A549 treated with CpdA at 1 μM for 4 hours (cell line): ENCODE data around the gene IL1A. TPM values are rescaled to one million over a fixed set of nuclear protein-coding genes. Genes with fewer than 3 reads are reported as not detected.

ENCODE experiments used
- total RNA-seq: library from RNA; stranded (reverse); fragments of 200-300 nt; extraction: Qiagen RNA extraction; gene quantifications from 5 replicates; pipeline ENCODE4 v1.2.3, GENCODE V29; 2022; ENCODE audit warnings: low read depth

IL1A gene
- 0.12 to 0.16 TPM (median 0.14 TPM) in 4 of 5 replicates, not detected in the other for total RNA-seq

GRCh38 chr2:112784199-112785189 lies at the start of gene IL1A:
IL1A (minus strand) TSS chr2:112784493; CDS start chr2:112783770, 723 bp downstream.

GRCh38 chr2:112764071-112765044 lies 19.9 kb downstream of the IL1A start, which contains the start of gene CKAP2L:
CKAP2L (minus strand) TSS chr2:112764609; CDS start chr2:112764598, 11 bp downstream.

Other genes with a start within 250 kb of the IL1A start
- 23.4 to 27.8 TPM (median 24.4 TPM) in 5 replicates for gene POLR1B, start 242.0 kb downstream of the IL1A start, total RNA-seq
- gene CHCHD5, start 199.9 kb downstream of the IL1A start, total RNA-seq: 59.0 to 74.0 TPM (median 60.3 TPM) in 5 replicates
- 121 to 142 TPM (median 131 TPM) in 5 replicates for gene SLC20A1, start 138.6 kb downstream of the IL1A start, total RNA-seq
- gene NT5DC4, start 63.5 kb downstream of the IL1A start, total RNA-seq: 0.49 TPM in 1 of 5 replicates, not detected in the others
- 11.5 to 19.6 TPM (median 13.8 TPM) in 5 replicates for gene CKAP2L, start 19.9 kb downstream of the IL1A start, total RNA-seq
- 0.09 to 0.40 TPM (median 0.24 TPM) in 5 replicates for gene IL1B, start 52.3 kb upstream of the IL1A start, total RNA-seq
- not detected in 5 replicates for gene IL37, start 126.7 kb upstream of the IL1A start, total RNA-seq
- gene IL36G, start 193.5 kb upstream of the IL1A start, total RNA-seq: 0.10 TPM in 1 of 5 replicates, not detected in the others
- gene IL36A, start 221.0 kb upstream of the IL1A start, total RNA-seq: not detected in 5 replicates